ENCODE data around the gene MEX3C. TPM values are rescaled to one million over a fixed set of nuclear protein-coding genes. Genes with fewer than 3 reads are reported as not detected.

The MEX3C gene
- total RNA-seq, 1 experiment from 2014 or later, result 45.0 TPM

GRCh38 chr18:51236225-51236624 is 38.7 kb upstream of the MEX3C start:
- Histone ChIP-seq H3K9ac (ENCODE audit: low read length) (no peak overlapping the region), H4K20me1 (ENCODE audit: insufficient read depth) (no peaks in the 10 kb centered on the region), H3K4me2 (ENCODE audit: low read length) (peak overlapping the region; percentile 26; the same call in 1 of the 2 replicates), H3K9me2 (ENCODE audit: insufficient read depth) (no peaks in the 10 kb centered on the region), H3K4me1 (ENCODE audit: control insufficient read depth in 1 of 2, insufficient read depth in 2 of 2, low read length in 2 of 2) (peaks cover 4 to 22% of the 10 kb centered on the region in 2 experiments; a peak in 3 of 4 replicates), H3K9me3 (ENCODE audit: control insufficient read depth in 1 of 2, insufficient read depth in 1 of 2, low read depth in 1 of 2, low read length in 2 of 2) (no peaks in the 10 kb centered on the region), H3K79me2 (ENCODE audit: insufficient read depth, low read length) (no peaks in the 10 kb centered on the region), H2AFZ (ENCODE audit: low read depth, low read length, poor library complexity, severe bottlenecking) (peak overlapping the region; percentile 75), H3K27me3 (ENCODE audit: insufficient read depth, low read length) (no peaks in the 10 kb centered on the region; the same call in 1 of the 2 replicates), H3K4me3 (replicated peaks in 1 of 2; ENCODE audit: low read depth in 1 of 2, low read length in 2 of 2) (no peak overlapping the region), H3K36me3 (ENCODE audit: control insufficient read depth in 1 of 2, insufficient read depth in 2 of 2, low read length in 2 of 2) (no peaks in the 10 kb centered on the region), H3K27ac (ENCODE audit: low read depth, low read length) (no peak overlapping the region)
- RAD21 ChIA-PET (ENCODE audit: low non-redundant PET in 1 of 2, low total read pairs in 2 of 2, uncharacterized antibody in 2 of 2, unreplicated experiment in 2 of 2), result no interaction called here
- intact Hi-C loops (cut with micrococcal nuclease), result no loop called here
- CTCF ChIA-PET, result interaction anchor here (1.4 kb wide), 1 partner anchor 126 kb away, joined by 4 read pairs; no protein-coding TSS in a partner anchor
- DNase-seq (ENCODE audit: low read depth, low spot score), result peak; percentile 31
- POLR2A ChIA-PET, result no interaction called here
- no TSS peak for BruUV-seq (replicated peaks)
- peak; percentile 90 for ATAC-seq
- TF ChIP-seq MAX (IDR thresholded peaks at IDR 0.05), result no peak
- TF ChIP-seq YY1 (IDR thresholded peaks at IDR 0.05; ENCODE audit: extremely low read depth, insufficient replicate concordance, low read depth, low read length), result no peak
- no peak for TF ChIP-seq CBX3 (IDR thresholded peaks at IDR 0.05; ENCODE audit: low read depth)
- no peak for TF ChIP-seq EZH2 (IDR thresholded peaks at IDR 0.05)
- peak; percentile 25; the same call in 1 of the 2 replicates for TF ChIP-seq FOSL1 (IDR thresholded peaks at IDR 0.05; ENCODE audit: low read depth)
- TF ChIP-seq JUND (IDR thresholded peaks at IDR 0.05), result peak; percentile 25; the same call in 1 of the 2 replicates
- peak; percentile 44; the same call in 1 of the 2 replicates for TF ChIP-seq CEBPB (IDR thresholded peaks at IDR 0.05; ENCODE audit: low read depth)

GRCh38 chr18:51235009-51235789 is 37.7 kb upstream of the MEX3C start:
- ChIA-PET RAD21 (ENCODE audit: low non-redundant PET in 1 of 2, low total read pairs in 2 of 2, uncharacterized antibody in 2 of 2, unreplicated experiment in 2 of 2) (no interaction called here), POLR2A (interaction anchor here (1.8 kb wide), 1 partner anchor 37 kb away, joined by 6 read pairs; the partner anchor contains the start of gene MEX3C), CTCF (interaction anchor here (1.4 kb wide), 1 partner anchor 125 kb away, joined by 4 read pairs; no protein-coding TSS in a partner anchor)
- H3K36me3 ChIP-seq (ENCODE audit: control insufficient read depth in 1 of 2, insufficient read depth in 2 of 2, low read length in 2 of 2), result no peaks in the 10 kb centered on the region
- intact Hi-C loops (cut with micrococcal nuclease), result no loop called here
- no peaks in the 10 kb centered on the region for H4K20me1 ChIP-seq (ENCODE audit: insufficient read depth)
- no peak overlapping the region for H3K4me2 ChIP-seq (ENCODE audit: low read length)
- peaks cover 4 to 22% of the 10 kb centered on the region in 2 experiments; a peak in 3 of 4 replicates for H3K4me1 ChIP-seq (ENCODE audit: control insufficient read depth in 1 of 2, insufficient read depth in 2 of 2, low read length in 2 of 2)
- TF ChIP-seq ZBTB33 (IDR thresholded peaks at IDR 0.05; ENCODE audit: extremely low read depth, insufficient replicate concordance, low read length), result no peak
- TF ChIP-seq SIN3A (IDR thresholded peaks at IDR 0.05; ENCODE audit: low read depth), result no peak
- no peak for TF ChIP-seq SP1 (IDR thresholded peaks at IDR 0.05; ENCODE audit: low read depth)
- no peak for TF ChIP-seq YY1 (IDR thresholded peaks at IDR 0.05; ENCODE audit: extremely low read depth, insufficient replicate concordance, low read depth, low read length)
- TF ChIP-seq CTCF (IDR thresholded peaks at IDR 0.05 in 2 of 3, conservative IDR thresholded peaks at IDR 0.05 in 1 of 3; ENCODE audit: borderline replicate concordance in 1 of 3, insufficient read depth in 1 of 3, low read depth in 2 of 3, low read length in 2 of 3), result no peak
- no peak for TF ChIP-seq ATF3 (IDR thresholded peaks at IDR 0.05)
- TF ChIP-seq ELF1 (IDR thresholded peaks at IDR 0.05; ENCODE audit: borderline replicate concordance, low read depth), result no peak
- DNase-seq (ENCODE audit: low read depth, low spot score) (no peak), ATAC-seq (no peak; the same call in 1 of the 2 replicates)
- no peak overlapping the region for H3K4me3 ChIP-seq (replicated peaks in 1 of 2; ENCODE audit: low read depth in 1 of 2, low read length in 2 of 2)
- no peaks in the 10 kb centered on the region; the same call in 1 of the 2 replicates for H3K27me3 ChIP-seq (ENCODE audit: insufficient read depth, low read length)
- H3K9ac ChIP-seq (ENCODE audit: low read length), result no peak overlapping the region
- no peak overlapping the region for H2AFZ ChIP-seq (ENCODE audit: low read depth, low read length, poor library complexity, severe bottlenecking)
- no TSS peak for BruUV-seq (replicated peaks)
- H3K9me3 ChIP-seq (ENCODE audit: control insufficient read depth in 1 of 2, insufficient read depth in 1 of 2, low read depth in 1 of 2, low read length in 2 of 2), result no peaks in the 10 kb centered on the region
- H3K9me2 ChIP-seq (ENCODE audit: insufficient read depth), result no peaks in the 10 kb centered on the region
- no peak overlapping the region for H3K27ac ChIP-seq (ENCODE audit: low read depth, low read length)
- H3K79me2 ChIP-seq (ENCODE audit: insufficient read depth, low read length), result no peaks in the 10 kb centered on the region
